ENCODE measurements around the gene PPIL6. TPM values are rescaled to one million over a fixed set of nuclear protein-coding genes. Genes with fewer than 3 reads are reported as not detected.

PPIL6 gene
- 1 to 10 TPM; 1.1 to 3.9 (median 2.4) TPM for polyA plus RNA-seq (ENCODE audit: low read depth in 6 of 6)

DNA sequence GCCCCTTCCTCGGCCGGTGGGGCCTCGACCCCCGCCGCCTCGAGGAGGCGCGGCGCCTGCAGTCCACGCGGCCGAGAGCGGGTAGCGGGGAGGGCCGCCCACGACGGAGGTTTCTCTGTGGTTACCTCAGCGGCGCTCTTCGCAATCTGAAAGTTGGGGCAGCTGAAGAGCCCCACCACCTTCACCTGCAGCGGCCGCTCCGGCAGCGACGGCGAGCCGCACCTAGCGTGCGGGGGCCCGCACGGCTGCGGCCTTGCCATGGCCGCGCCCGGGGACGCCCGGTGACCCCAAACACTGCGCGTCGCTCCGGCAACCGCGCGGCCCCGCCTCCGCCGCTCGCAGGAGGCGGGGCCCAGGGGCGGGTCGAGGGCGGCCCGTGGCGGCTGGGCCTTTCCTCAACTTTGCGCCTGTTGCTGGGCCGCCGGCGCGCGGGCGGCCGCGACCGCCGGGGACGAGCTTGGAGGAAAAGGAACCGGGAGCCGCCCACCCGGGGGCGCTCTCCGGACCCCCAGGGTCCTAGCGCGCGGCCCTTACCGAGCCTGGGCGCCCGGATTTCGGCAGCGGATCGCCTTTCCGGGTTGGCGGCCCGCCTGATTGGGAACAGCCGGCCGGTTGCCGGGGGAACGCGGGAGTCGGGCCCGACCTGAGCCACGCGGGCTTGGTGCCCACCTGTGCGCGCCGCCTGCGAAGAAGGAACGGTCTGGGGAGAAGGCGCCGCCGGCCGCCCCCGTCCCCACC is at the start of gene PPIL6, which contains the start of gene SMPD2:
PPIL6 (minus strand) TSS at position 298 of the 738 bp plus-strand sequence; CDS start at position 260, 38 bp downstream.
SMPD2 (plus strand) TSS at position 394 of the 738 bp plus-strand sequence. CDS start 398 bp downstream, outside the sequence.
- H3K27me3 Mint-ChIP-seq, result no peaks in the 10 kb centered on the region

DNA sequence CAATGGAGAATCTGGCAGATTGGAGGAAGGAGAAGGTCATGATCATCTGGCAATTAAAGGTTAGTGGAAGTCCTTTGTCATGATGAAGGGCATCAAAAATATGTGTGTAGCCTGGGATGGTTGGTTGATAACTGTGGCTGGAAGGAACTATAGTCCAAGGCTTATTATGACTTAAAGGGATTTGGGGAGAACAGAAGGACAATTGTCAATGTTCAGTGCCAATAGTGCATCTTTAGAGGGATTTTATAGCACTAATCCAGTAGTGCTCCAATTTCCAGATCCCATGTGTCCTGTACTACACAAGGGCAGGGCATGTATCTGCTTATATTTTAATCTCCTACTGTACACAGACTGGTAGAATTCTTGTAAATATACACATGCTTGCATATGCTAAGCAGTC is 47.6 kb upstream of the PPIL6 start:
- Mint-ChIP-seq H3K27me3 (no peaks in the 10 kb centered on the region), H3K27ac (no peak overlapping the region), H3K4me1 (peaks cover 16 to 24% (median 16%) of the 10 kb centered on the region in 3 donors), H3K9me3 (no peaks in the 10 kb centered on the region), H3K4me3 (no peak overlapping the region), H3K36me3 (no peaks in the 10 kb centered on the region)
- DNase-seq (no peak), ATAC-seq (ENCODE audit: low read depth in 2 of 2) (no peak)

More for the DNA sequence above, at the start of gene PPIL6, which contains the start of gene SMPD2:
- H3K4me3 Mint-ChIP-seq, result peak within 1 kb of the TSS; percentile 94 to 99 (median 97)
- peak; percentile 78 to 81 for ATAC-seq (ENCODE audit: low read depth in 2 of 2)
- peaks cover 30 to 46% (median 37%) of the 10 kb centered on the region in 3 donors for H3K4me1 Mint-ChIP-seq
- H3K27ac Mint-ChIP-seq, result peak within 1 kb of the TSS; percentile 99
- H3K9me3 Mint-ChIP-seq, result no peaks in the 10 kb centered on the region
- H3K36me3 Mint-ChIP-seq, result peaks cover 0 to 4% of the 10 kb centered on the region in 2 donors
- peak; percentile 88 for DNase-seq

DNA sequence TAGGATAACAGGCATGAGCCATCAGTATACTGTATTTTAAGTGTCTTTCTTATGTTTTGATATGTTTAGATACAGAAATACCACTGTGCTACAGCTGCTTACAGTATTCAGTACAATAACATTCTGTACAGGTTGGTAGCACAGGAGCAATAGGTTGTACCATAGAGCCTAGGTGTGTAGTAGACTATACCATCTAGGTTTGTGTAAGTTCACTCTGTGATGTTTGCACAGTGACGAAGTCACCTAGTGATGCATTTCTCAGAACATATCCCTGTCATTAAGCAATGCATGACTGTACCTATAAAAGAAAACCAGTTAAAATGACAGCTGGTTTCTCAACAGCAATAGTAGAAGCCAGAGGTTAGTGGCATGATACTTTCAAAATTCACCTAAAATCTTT is 45.6 kb upstream of the PPIL6 start:
- no peak overlapping the region for H3K4me3 Mint-ChIP-seq
- ATAC-seq (ENCODE audit: low read depth in 2 of 2), result no peak
- H3K4me1 Mint-ChIP-seq, result peaks cover 23 to 25% (median 24%) of the 10 kb centered on the region in 3 donors
- no peaks in the 10 kb centered on the region for H3K9me3 Mint-ChIP-seq
- peak overlapping the region in 5 of 6 donors; percentile 66 to 96 (median 90) for H3K27ac Mint-ChIP-seq
- H3K36me3 Mint-ChIP-seq, result peaks cover 8 to 10% of the 10 kb centered on the region in 2 donors
- DNase-seq, result no peak
- H3K27me3 Mint-ChIP-seq, result no peaks in the 10 kb centered on the region

DNA sequence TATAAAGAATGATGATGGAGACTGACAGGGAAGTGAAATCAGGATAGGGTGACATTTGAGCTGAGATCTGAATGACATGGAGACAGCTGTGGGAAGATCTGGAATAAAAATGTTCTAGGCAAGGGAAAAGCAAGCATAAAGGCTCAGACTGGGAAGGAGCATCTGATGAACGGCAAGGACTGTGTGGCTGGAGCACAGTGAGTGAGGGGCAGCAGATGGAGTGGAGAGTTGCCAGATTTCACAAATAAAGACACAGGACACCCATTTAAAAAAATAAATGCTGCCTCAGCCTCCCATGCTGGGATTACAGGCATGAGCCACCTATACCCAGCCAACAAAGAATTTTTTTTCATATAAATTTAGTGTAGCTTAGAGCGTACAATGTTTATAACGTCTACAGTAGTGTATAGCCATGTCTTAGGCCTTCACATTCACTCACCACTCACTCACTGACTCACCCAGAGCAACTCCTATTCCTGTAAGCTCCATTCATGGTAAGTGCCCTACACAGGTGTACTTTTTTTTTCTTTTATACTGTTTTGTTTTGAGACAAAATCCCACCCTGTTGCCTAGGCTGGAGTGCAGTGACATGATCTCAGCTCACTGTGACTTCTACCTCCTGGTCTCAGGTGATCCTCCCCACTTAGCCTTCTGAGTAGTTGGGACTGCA is 45.0 kb upstream of the PPIL6 start:
- Mint-ChIP-seq H3K27me3 (no peaks in the 10 kb centered on the region), H3K4me1 (peaks cover 25 to 30% (median 27%) of the 10 kb centered on the region in 3 donors), H3K36me3 (peaks cover 12 to 13% of the 10 kb centered on the region in 2 donors), H3K27ac (peak overlapping the region in 5 of 6 donors; percentile 66 to 96 (median 90)), H3K4me3 (peak overlapping the region in 2 of 8 donors; percentile 25 to 85), H3K9me3 (no peaks in the 10 kb centered on the region)
- ATAC-seq (ENCODE audit: low read depth in 2 of 2) (no peak), DNase-seq (no peak)

DNA sequence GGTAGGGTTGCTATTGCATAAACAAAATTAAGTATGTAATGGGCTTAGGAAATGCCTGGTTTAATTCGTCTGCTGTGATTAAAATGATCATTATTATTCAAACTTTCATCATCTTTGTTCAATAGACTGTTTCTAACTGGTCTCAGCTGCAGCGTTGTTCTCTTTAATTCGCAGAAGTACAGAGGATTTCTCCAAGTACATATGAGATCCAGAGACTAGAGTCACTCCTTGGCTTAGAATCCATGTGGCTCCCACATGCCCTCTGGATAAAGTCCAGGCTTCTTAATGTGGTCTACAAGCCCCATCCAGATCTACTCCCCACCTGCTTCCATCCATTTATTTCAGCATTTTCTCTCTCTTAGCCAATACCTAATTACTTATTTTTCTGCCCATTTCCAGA is 43.7 kb upstream of the PPIL6 start:
- DNase-seq (no peak), ATAC-seq (ENCODE audit: low read depth in 2 of 2) (no peak)
- peaks cover 16 to 19% of the 10 kb centered on the region in 2 donors for H3K36me3 Mint-ChIP-seq
- peak overlapping the region in 7 of 8 donors; percentile 73 to 97 (median 85) for H3K4me3 Mint-ChIP-seq
- H3K27me3 Mint-ChIP-seq, result no peaks in the 10 kb centered on the region
- no peaks in the 10 kb centered on the region for H3K9me3 Mint-ChIP-seq
- H3K27ac Mint-ChIP-seq, result peak overlapping the region; percentile 90 to 99 (median 94)
- H3K4me1 Mint-ChIP-seq, result peaks cover 33 to 42% (median 36%) of the 10 kb centered on the region in 3 donors

DNA sequence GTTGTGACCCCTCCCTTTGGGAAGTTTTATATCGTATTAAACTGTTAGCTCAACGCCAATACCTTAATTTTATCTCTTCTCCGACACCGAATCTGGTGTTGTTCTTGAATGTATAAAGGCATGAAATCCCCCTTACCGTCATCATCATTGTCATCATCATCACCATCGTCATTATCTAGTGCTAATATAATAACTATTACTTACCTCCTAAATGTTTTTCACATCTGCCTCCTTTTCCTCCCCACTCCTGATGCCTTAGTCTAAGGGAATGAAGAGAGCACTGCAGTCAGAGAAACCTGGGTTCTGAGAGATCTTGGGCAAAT is 43.3 kb upstream of the PPIL6 start:
- no peaks in the 10 kb centered on the region for H3K27me3 Mint-ChIP-seq
- ATAC-seq (ENCODE audit: low read depth in 2 of 2), result peak; percentile 48 to 49
- H3K9me3 Mint-ChIP-seq, result no peaks in the 10 kb centered on the region
- no peak for DNase-seq
- H3K4me3 Mint-ChIP-seq, result peak overlapping the region; percentile 73 to 97 (median 82)
- H3K4me1 Mint-ChIP-seq, result peaks cover 37 to 46% (median 40%) of the 10 kb centered on the region in 3 donors
- peak overlapping the region; percentile 90 to 99 (median 94) for H3K27ac Mint-ChIP-seq
- peaks cover 20 to 23% of the 10 kb centered on the region in 2 donors for H3K36me3 Mint-ChIP-seq

DNA sequence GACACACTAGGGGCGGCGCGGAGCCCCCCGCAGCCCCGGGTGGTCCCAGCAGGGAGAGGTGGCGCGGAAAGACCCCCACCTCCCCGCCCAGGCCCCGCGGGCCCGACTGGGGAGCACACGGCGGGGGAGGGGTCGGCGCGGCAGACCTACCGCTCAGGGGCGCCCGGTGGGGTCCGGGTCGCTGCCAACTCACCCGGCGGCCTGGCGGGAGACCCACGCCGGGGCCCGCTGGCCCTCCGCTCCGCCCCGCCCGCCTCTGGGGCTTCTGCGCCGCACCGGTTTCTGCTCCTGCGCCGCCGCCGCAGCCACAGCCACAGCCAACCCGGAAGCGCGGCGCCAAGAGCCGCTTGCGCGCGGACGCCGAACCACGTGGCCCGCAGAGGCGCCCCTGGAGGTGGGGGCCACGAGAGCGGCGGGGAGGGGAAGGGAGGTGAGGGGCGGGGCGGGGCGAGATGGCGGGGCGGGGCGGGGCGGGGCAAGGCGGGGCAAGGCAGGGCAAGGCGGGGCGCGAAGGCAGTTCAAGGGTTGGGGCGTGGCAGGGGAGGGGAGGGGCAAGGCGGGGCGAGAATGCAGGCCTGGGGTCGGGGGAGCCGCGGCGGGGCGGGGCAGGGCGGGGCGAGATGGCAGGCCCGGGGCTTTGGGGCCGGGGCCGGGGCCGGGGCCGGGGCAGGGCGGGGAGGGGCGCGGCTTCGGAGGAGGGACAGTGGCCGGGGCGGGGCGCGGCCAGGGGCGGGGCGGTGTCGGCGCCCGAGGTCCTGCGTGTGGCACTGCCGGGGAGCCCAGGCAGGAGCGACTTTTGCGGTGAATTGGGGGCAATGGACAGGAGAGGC is 42.7 kb upstream of the PPIL6 start, which contains the start of gene ZBTB24:
ZBTB24 (minus strand) TSS at position 315 of the 830 bp plus-strand sequence. CDS start 1,193 bp downstream, outside the sequence.
- ATAC-seq (ENCODE audit: low read depth in 2 of 2) (peak; percentile 81 to 82), DNase-seq (peak; percentile 91)
- Mint-ChIP-seq H3K9me3 (no peaks in the 10 kb centered on the region), H3K4me1 (peaks cover 43 to 52% (median 46%) of the 10 kb centered on the region in 3 donors), H3K36me3 (peaks cover 25 to 27% of the 10 kb centered on the region in 2 donors), H3K27ac (peak within 1 kb of the TSS; percentile 91 to 99 (median 95)), H3K4me3 (peak within 1 kb of the TSS; percentile 90 to 98 (median 94)), H3K27me3 (no peaks in the 10 kb centered on the region)

DNA sequence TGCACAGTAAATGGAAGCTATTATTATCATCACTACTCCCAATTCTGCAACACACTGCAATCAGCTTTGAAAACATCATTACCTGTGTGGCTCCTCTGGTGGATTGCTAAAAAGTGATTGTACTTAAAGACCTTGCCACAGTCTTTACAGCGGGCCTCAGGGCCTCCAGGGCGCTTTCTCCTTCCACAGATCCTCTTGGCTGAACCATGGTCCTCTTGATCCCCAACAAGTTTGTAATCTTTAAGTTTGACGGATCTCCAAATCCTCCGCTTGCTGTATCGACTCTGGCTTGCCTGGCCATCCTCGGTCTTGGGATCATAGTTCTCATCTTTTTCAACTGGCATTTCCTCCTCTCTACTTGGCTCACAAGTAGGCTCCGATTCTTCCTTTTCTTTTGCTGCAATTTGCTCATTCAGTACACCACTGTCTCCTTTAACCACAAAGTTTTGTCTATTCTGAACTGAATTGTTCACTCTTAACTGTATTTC is 40.6 kb upstream of the PPIL6 start:
- Mint-ChIP-seq H3K4me1 (peaks cover 60 to 73% (median 62%) of the 10 kb centered on the region in 3 donors), H3K36me3 (peaks cover 25 to 29% of the 10 kb centered on the region in 2 donors), H3K9me3 (no peaks in the 10 kb centered on the region), H3K27me3 (no peaks in the 10 kb centered on the region), H3K27ac (peak overlapping the region in 5 of 6 donors; percentile 5 to 96 (median 81)), H3K4me3 (peak overlapping the region; percentile 90 to 98 (median 94))
- ATAC-seq (ENCODE audit: low read depth in 2 of 2) (no peak), DNase-seq (no peak)

DNA sequence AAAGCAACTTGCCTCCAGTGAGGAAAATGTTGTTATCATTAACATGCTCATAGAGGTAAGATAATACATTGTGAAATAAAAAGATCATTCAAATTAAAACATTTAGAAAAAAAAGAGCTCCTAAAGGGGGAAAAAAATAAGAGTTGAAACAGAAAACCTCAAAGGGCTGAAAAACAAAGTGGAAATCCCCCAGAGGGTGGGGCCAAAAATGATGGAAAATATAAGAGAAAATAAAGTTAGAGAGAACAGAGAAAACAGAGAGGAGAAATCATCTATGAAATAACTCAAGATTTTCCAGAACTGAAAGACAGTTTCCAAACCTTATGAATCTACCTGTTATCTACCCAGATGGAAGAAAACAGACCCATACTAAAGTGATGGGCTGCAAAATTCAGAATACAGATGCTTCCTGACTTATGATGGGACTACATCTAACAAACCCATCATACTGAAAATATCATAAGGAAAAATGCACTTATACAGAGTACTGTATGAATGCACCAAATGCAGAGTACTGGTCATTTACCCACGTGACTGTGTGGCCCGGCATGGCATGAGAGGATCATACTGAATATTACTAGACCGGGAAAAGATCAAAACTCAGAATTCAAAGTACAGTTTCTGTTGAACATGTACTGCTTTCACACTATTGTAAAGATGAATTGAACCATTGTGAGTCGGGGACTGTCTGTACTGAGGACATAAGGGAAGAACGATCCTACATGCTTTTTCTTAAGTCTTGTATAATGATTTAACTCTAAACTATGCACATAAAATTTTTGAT is 38.6 kb upstream of the PPIL6 start:
- no peaks in the 10 kb centered on the region for H3K27me3 Mint-ChIP-seq
- ATAC-seq (ENCODE audit: low read depth in 2 of 2) (no peak), DNase-seq (peak; percentile 24)
- peaks cover 0 to 1% (median 0%) of the 10 kb centered on the region in 7 donors for H3K9me3 Mint-ChIP-seq
- peaks cover 25 to 39% of the 10 kb centered on the region in 2 donors for H3K36me3 Mint-ChIP-seq
- peak overlapping the region; percentile 81 to 97 (median 90) for H3K4me3 Mint-ChIP-seq
- peak overlapping the region; percentile 73 to 98 (median 94) for H3K27ac Mint-ChIP-seq
- H3K4me1 Mint-ChIP-seq, result peaks cover 55 to 78% (median 62%) of the 10 kb centered on the region in 3 donors

DNA sequence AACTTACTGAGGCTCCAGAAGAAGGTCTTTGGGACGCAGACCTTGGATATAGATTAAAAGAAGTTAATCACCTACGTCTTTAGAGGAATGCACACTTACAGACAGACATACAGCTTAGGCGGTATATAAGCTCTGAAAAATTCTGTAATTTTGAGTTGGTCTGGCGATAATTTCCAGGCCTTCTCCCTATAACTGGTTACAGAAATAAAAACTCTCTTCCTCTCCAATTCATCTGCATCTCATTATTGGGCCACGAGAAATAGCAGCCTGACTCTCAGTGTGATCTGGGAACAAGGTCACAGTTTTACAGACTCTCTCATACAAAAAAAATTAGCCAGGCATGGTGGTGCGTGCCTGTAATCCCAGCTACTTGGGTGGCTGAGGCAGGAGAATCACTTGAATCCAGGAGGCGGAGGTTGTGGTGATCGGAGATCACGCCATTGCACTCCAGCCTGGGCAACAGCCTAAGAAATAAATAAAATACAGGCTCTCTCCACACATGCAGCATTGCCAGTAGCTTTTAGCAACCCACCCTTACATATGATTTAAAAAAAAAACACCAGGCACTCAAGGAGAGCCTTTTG is 37.9 kb upstream of the PPIL6 start:
- H3K36me3 Mint-ChIP-seq, result peaks cover 29 to 42% of the 10 kb centered on the region in 2 donors
- ATAC-seq (ENCODE audit: low read depth in 2 of 2) (no peak), DNase-seq (no peak)
- peaks cover 54 to 80% (median 62%) of the 10 kb centered on the region in 3 donors for H3K4me1 Mint-ChIP-seq
- H3K27me3 Mint-ChIP-seq, result no peaks in the 10 kb centered on the region
- peak overlapping the region; percentile 91 to 98 (median 95) for H3K27ac Mint-ChIP-seq
- peaks cover 0 to 1% (median 0%) of the 10 kb centered on the region in 7 donors for H3K9me3 Mint-ChIP-seq
- H3K4me3 Mint-ChIP-seq, result peak overlapping the region; percentile 81 to 97 (median 90)

DNA sequence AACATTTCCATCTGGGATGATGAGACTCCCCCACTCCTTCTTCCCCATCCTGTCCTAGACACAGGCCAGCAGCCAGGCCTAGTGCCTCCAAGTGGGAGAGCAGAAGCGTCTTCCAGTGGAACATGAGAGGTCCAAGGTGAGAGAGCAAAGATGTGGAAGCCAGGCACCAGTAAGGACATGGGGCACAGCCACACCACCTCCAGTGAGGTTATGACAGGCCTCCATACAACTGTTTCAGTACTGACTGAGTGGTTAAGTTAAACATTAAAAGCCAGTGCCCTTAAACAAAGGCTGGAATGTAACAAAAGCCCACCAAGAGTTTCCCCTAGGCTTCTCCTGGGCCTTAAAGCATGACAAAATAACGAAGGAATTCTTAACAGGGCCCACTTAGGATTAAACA is 37.3 kb upstream of the PPIL6 start:
- Mint-ChIP-seq H3K4me3 (peak overlapping the region; percentile 81 to 97 (median 88)), H3K27ac (peak overlapping the region in 5 of 6 donors; percentile 86 to 96 (median 93)), H3K36me3 (peaks cover 34 to 45% of the 10 kb centered on the region in 2 donors), H3K4me1 (peaks cover 60 to 86% (median 68%) of the 10 kb centered on the region in 3 donors), H3K9me3 (peaks cover 0 to 1% (median 0%) of the 10 kb centered on the region in 7 donors), H3K27me3 (no peaks in the 10 kb centered on the region)
- ATAC-seq (ENCODE audit: low read depth in 2 of 2), result no peak
- no peak for DNase-seq
